Kidney (tissue), 14 donors: ENCODE results near the gene SNAI3. TPM values are rescaled to one million over a fixed set of nuclear protein-coding genes. Genes with fewer than 3 reads are reported as not detected.
A peak's percentile ranks its signal among the peaks of the same experiment; 100 is the strongest.

Experiments used
- DNase-seq, 5 donors: peaks; one replicate each; pipeline ENCODE4 v3.0.0-alpha.2; 2013 to 2020
- FAIRE-seq: peaks from 2 replicates; lab custom pipeline; 2012; peaks lifted over from hg19 to GRCh38; lab: Jason Lieb, UNC
- H3K27ac ChIP-seq, 2 donors: one replicate each; pipeline ENCODE4 v1.7.0; 2013; ENCODE audit warnings: low read depth in 2 of 2, low read length in 2 of 2, inconsistent platforms in 1 of 2
- H3K27me3 ChIP-seq: one replicate; pipeline ENCODE4 v1.7.1; 2013; ENCODE audit warnings: low read length, inconsistent platforms; ENCODE audit not compliant: control insufficient read depth, insufficient read depth
- H3K36me3 ChIP-seq, 3 donors: one replicate each; pipeline versions ENCODE4 v1.7.0 to v1.7.1; 2013; ENCODE audit warnings: low read length in 3 of 3, control low read depth in 1 of 3, inconsistent platforms in 1 of 3; ENCODE audit not compliant: insufficient read depth in 3 of 3, control insufficient read depth in 2 of 3
- H3K4me1 ChIP-seq, 3 donors: one replicate each; pipeline versions ENCODE4 v1.7.0 to v1.7.1; 2013; ENCODE audit warnings: low read length in 3 of 3, inconsistent platforms in 1 of 3, low read depth in 1 of 3; ENCODE audit not compliant: control insufficient read depth in 2 of 3, insufficient read depth in 2 of 3
- H3K4me3 ChIP-seq, 3 donors: one replicate each; pipeline versions ENCODE4 v1.7.0 to v1.8.1; 2013; ENCODE audit warnings: low read length in 3 of 3, control low read depth in 1 of 3, inconsistent platforms in 1 of 3
- H3K9ac ChIP-seq, 3 donors: one replicate each; pipeline versions ENCODE4 v1.7.0 to v1.7.1; 2013; ENCODE audit warnings: low read length in 3 of 3, control low read depth in 1 of 3, inconsistent platforms in 1 of 3
- H3K9me3 ChIP-seq, 3 donors: one replicate each; pipeline versions ENCODE4 v1.7.0 to v1.7.1; 2013; ENCODE audit warnings: low read length in 3 of 3, control low read depth in 1 of 3, inconsistent platforms in 1 of 3; ENCODE audit not compliant: control insufficient read depth in 2 of 3, insufficient read depth in 1 of 3
- intact Hi-C: fragments of 100-400 bp; cut with DNase I; formaldehyde crosslinking; loops from one replicate; pipeline ENCODE4 v1.11.1; 2022
- polyA plus RNA-seq: library from polyadenylated mRNA; stranded (reverse); fragments of 350-450 nt; fragmentation: Illumina TruSeq; extraction: RNeasy Lipid Tissue Mini Kit (QIAGEN cat#74804); gene quantifications from one replicate; pipeline ENCODE4 v1.2.3, GENCODE V29; 2014; ENCODE audit warnings: low read depth, low replicate concordance; ENCODE audit not compliant: insufficient read depth
- total RNA-seq: library from RNA; stranded (reverse); fragmentation: NEBNext Ultra II Directional; extraction: Animal tissue kit (Norgen Biotek cat#: 25700); gene quantifications from one replicate; pipeline ENCODE4 v1.2.1, GENCODE V29; 2021
- TF ChIP-seq, protein P1 (sequence below): IDR thresholded peaks from 3 replicates; pipeline ENCODE4 v1.5.1; 2012; ENCODE audit warnings: mild to moderate bottlenecking, moderate library complexity, borderline replicate concordance; ENCODE audit not compliant: insufficient read depth; ENCODE audit errors: extremely low read depth
- donor health status: control.
- donor health status: control.
- donor health status: control.
- donor health status: control.
- donor health status: control.
- donor health status: DM: yes; HTN: yes; CAD: no.
- donor health status: Normal renal cell carcinoma (clear cell type).

Gene SNAI3
- total and polyA plus RNA-seq, 2 donors from 2014 or later = 0.75 to 2.3 TPM

DNA sequence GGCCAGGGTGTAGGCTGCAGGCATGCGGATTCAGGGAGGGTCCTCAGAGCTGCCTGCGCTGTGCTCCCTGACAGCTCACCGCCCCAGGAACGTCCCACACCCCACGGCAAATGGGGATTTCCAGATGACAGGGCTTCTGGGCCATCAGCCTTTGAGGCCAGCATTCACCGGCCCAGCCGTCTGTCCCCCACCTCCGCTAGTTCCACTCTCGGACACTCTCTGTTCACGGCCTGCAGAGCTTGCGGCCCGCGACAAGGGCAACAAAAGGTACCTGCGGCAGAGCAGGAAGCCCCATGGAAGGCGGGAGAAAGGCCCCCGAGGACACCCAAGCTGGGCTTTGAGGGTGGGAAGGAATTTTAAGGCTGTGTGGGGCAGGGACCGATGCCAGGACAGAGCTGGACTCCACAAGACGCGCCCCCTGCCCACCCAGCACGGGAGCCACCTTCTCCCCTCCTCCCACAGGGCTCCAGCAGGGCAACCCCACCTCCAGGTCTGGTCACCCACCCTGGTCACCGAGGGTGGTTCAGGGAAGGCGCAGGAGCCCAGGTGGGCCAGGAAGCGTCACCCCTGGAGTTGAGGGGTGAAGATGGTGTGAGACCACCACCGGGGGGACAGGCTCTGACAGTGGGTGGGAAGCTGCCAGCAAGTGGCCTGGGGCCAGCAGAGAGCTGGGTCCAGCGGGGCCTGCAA, 29.9 kb downstream of the SNAI3 start:
- H3K36me3 ChIP-seq = peaks cover 0 to 3% (median 0%) of the 10 kb centered on the region in 3 donors
- intact Hi-C loops = no loop called here

DNA sequence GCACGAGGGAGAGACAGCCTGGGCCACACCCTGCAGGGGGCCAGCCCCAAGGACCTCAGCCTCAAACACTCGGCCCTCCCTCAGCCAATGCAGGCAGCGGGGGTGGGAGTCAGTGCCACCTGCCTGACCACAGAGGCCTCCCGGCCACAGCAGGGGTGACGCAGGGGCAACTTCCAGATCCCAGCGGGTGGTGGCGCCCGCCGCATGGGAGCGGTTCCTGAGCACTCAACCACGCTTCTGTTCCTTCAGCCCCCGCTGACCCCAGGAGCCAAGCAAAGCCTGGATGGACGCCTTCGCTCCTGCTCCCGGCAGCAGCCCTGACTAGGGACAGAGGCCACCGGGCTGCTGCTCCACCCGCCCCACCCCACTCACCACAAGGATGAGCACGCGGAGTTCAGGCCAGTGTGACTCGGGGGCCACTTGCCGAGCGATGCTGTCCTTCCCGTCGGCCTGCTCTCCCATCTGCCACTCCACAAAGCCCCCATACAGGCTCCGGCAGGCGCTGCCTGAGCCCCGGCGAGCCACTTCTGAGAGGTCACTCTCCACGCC, 30.5 kb downstream of the SNAI3 start:
- TF ChIP-seq, protein P1, sequence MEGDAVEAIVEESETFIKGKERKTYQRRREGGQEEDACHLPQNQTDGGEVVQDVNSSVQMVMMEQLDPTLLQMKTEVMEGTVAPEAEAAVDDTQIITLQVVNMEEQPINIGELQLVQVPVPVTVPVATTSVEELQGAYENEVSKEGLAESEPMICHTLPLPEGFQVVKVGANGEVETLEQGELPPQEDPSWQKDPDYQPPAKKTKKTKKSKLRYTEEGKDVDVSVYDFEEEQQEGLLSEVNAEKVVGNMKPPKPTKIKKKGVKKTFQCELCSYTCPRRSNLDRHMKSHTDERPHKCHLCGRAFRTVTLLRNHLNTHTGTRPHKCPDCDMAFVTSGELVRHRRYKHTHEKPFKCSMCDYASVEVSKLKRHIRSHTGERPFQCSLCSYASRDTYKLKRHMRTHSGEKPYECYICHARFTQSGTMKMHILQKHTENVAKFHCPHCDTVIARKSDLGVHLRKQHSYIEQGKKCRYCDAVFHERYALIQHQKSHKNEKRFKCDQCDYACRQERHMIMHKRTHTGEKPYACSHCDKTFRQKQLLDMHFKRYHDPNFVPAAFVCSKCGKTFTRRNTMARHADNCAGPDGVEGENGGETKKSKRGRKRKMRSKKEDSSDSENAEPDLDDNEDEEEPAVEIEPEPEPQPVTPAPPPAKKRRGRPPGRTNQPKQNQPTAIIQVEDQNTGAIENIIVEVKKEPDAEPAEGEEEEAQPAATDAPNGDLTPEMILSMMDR = no peak
- Histone ChIP-seq H3K4me1 (peaks cover 0 to 5% (median 0%) of the 10 kb centered on the region in 3 donors), H3K36me3 (peaks cover 0 to 3% (median 0%) of the 10 kb centered on the region in 3 donors), H3K27me3 (no peaks in the 10 kb centered on the region), H3K4me3 (no peak overlapping the region), H3K9ac (no peak overlapping the region), H3K9me3 (no peaks in the 10 kb centered on the region), H3K27ac (no peak overlapping the region)
- no peak for FAIRE-seq
- intact Hi-C loops = no loop called here
- no peak for DNase-seq

More for the DNA sequence above, 29.9 kb downstream of the SNAI3 start:
- TF ChIP-seq, protein P1 = no peak
- Histone ChIP-seq H3K27me3 (no peaks in the 10 kb centered on the region), H3K27ac (no peak overlapping the region), H3K4me3 (no peak overlapping the region), H3K4me1 (peaks cover 0 to under 1% (median 0%) of the 10 kb centered on the region in 3 donors), H3K9ac (no peak overlapping the region), H3K9me3 (no peaks in the 10 kb centered on the region)
- no peak for DNase-seq
- FAIRE-seq = no peak

DNA sequence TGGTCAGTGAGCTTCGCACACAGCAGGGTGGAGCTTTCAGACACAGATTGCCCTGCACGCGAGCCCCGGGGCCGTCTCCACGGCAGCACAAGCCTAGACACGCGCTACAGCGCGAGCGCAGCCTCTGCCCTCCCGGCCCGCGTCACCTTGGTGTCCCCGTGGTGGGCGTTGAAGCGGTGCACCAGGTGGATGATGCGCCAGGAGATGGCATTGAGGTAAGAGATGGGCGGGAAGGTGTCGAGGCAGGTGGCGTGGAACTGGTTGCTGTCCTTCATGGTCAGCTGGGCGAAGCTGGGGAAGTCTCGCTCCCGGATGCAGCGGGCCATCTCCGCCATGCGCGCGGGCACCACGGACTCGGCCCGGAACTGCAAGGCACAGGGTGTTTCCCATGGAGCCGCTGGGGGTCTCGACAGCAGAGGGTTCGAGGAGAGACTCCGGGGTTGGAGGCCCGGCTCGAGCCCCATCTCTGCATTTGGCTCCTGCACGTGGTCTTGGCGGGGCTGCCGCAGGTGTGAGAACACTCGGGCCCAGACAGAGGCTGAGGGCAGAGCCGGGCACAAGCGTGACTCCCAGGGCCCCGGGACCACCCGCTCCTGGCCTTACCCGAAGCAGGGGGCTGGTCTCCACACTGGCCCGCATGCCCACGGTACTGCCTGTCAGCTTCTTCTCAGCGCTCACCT, 31.1 kb downstream of the SNAI3 start:
- Histone ChIP-seq H3K36me3 (peaks cover 0 to 3% (median 0%) of the 10 kb centered on the region in 3 donors), H3K4me3 (no peak overlapping the region), H3K9me3 (no peaks in the 10 kb centered on the region), H3K9ac (no peak overlapping the region), H3K27me3 (no peaks in the 10 kb centered on the region), H3K27ac (no peak overlapping the region), H3K4me1 (peaks cover 0 to 5% (median 1%) of the 10 kb centered on the region in 3 donors)
- intact Hi-C loops = no loop called here
- DNase-seq (peak in 1 of 5 donors; percentile 72), FAIRE-seq (no peak)
- TF ChIP-seq, protein P1 = no peak
